ENCODE data around the gene PODNL1.

The PODNL1 gene

DNA sequence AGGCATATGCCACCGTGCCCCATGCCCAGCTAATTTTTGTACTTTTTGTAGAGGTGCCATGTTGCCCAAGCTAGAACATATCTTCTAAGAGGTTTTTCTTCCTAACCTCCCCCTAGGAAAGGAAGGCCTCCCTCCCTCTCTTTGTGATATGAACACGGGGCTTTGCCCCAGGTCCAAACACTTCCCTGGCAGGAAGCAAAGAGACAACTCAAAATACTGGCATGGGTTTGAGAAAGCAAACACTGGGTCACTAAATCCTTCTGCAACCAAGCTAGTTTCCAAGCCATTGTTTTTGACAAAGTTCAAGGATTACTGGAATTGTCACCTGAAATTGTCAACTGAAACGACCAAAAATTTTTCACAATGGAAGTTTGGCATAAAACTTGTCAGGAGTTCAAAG is 23.4 kb downstream of the PODNL1 start:
- no peaks in the 10 kb centered on the region for H3K9me3 ChIP-seq (ENCODE audit: control insufficient read depth, insufficient read depth, low read length)
- no peaks in the 10 kb centered on the region for H4K20me1 ChIP-seq (ENCODE audit: control insufficient read depth, insufficient read depth, low read depth, low read length)
- no peaks in the 10 kb centered on the region for H3K4me1 ChIP-seq (ENCODE audit: control insufficient read depth, low read length)
- H3K27me3 ChIP-seq (ENCODE audit: control insufficient read depth, low read length): no peaks in the 10 kb centered on the region
- H3K4me2 ChIP-seq (ENCODE audit: low read length): no peak overlapping the region
- no peaks in the 10 kb centered on the region for H3F3A ChIP-seq (ENCODE audit: control insufficient read depth, insufficient read depth)
- TF ChIP-seq CTCF (IDR thresholded peaks at IDR 0.05; ENCODE audit: low read depth, low read length, poor library complexity, severe bottlenecking) (no peak), EZH2phosphoT487 (IDR thresholded peaks at IDR 0.05; ENCODE audit: borderline replicate concordance, low read length) (no peak)
- H3K79me2 ChIP-seq (ENCODE audit: control insufficient read depth, low read length): no peaks in the 10 kb centered on the region
- H3K36me3 ChIP-seq (ENCODE audit: control insufficient read depth, low read length): peaks cover 63% of the 10 kb centered on the region
- no peak overlapping the region for H3K27ac ChIP-seq (ENCODE audit: low read depth, low read length)
- no peak overlapping the region for H3K4me3 ChIP-seq (ENCODE audit: low read length)
- H3K9me2 ChIP-seq (replicated peaks; ENCODE audit: control insufficient read depth, low read length): no peaks in the 10 kb centered on the region

DNA sequence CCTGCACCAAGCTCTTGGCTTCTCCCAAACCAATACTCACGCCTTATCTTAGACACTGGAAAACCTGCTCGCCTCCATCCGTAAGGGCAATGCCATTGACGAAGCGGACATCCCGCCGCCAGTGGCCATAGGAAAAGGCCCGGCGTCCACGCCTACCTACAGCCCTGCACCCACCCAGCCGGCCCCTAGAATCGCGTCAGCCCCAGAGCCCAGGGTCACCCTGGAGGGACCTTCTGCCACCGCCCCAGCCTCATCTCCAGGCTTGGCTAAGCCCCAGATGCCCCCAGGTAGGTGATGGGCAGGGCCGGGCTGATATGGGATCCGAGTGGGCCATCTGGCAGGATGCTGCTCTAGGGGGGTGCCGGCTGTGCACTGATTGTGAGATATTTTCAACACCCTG is 24.9 kb downstream of the PODNL1 start:
- Histone ChIP-seq H3K27me3 (ENCODE audit: control insufficient read depth, low read length) (no peaks in the 10 kb centered on the region), H3F3A (ENCODE audit: control insufficient read depth, insufficient read depth) (no peaks in the 10 kb centered on the region), H3K9me3 (ENCODE audit: control insufficient read depth, insufficient read depth, low read length) (no peaks in the 10 kb centered on the region), H3K9me2 (replicated peaks; ENCODE audit: control insufficient read depth, low read length) (no peaks in the 10 kb centered on the region), H4K20me1 (ENCODE audit: control insufficient read depth, insufficient read depth, low read depth, low read length) (no peaks in the 10 kb centered on the region), H3K27ac (ENCODE audit: low read depth, low read length) (no peak overlapping the region), H3K4me1 (ENCODE audit: control insufficient read depth, low read length) (no peaks in the 10 kb centered on the region), H3K79me2 (ENCODE audit: control insufficient read depth, low read length) (no peaks in the 10 kb centered on the region), H3K4me2 (ENCODE audit: low read length) (no peak overlapping the region), H3K4me3 (ENCODE audit: low read length) (no peak overlapping the region), H3K36me3 (ENCODE audit: control insufficient read depth, low read length) (peaks cover 54% of the 10 kb centered on the region)
- TF ChIP-seq CTCF (IDR thresholded peaks at IDR 0.05; ENCODE audit: low read depth, low read length, poor library complexity, severe bottlenecking) (no peak), EZH2phosphoT487 (IDR thresholded peaks at IDR 0.05; ENCODE audit: borderline replicate concordance, low read length) (no peak)

- Histone ChIP-seq H3K4me2 (ENCODE audit: low read length) (no peak overlapping the region), H3F3A (ENCODE audit: control insufficient read depth, insufficient read depth) (no peaks in the 10 kb centered on the region), H3K9me3 (ENCODE audit: control insufficient read depth, insufficient read depth, low read length) (no peaks in the 10 kb centered on the region), H3K4me3 (ENCODE audit: low read length) (no peak overlapping the region), H3K9me2 (replicated peaks; ENCODE audit: control insufficient read depth, low read length) (no peaks in the 10 kb centered on the region), H3K79me2 (ENCODE audit: control insufficient read depth, low read length) (peaks cover 17% of the 10 kb centered on the region), H3K27me3 (ENCODE audit: control insufficient read depth, low read length) (no peaks in the 10 kb centered on the region), H3K27ac (ENCODE audit: low read depth, low read length) (no peak overlapping the region), H3K36me3 (ENCODE audit: control insufficient read depth, low read length) (peaks cover 29% of the 10 kb centered on the region), H4K20me1 (ENCODE audit: control insufficient read depth, insufficient read depth, low read depth, low read length) (no peaks in the 10 kb centered on the region), H3K4me1 (ENCODE audit: control insufficient read depth, low read length) (peaks cover 16% of the 10 kb centered on the region)
- TF ChIP-seq EZH2phosphoT487 (IDR thresholded peaks at IDR 0.05; ENCODE audit: borderline replicate concordance, low read length) (no peak), CTCF (IDR thresholded peaks at IDR 0.05; ENCODE audit: low read depth, low read length, poor library complexity, severe bottlenecking) (no peak)
Observed at GRCh38 chr19:13909430-13909829, 28.8 kb downstream of the PODNL1 start.

GRCh38 chr19:13908674-13909073 is 29.5 kb downstream of the PODNL1 start:
- Histone ChIP-seq H3K36me3 (ENCODE audit: control insufficient read depth, low read length) (peaks cover 29% of the 10 kb centered on the region), H4K20me1 (ENCODE audit: control insufficient read depth, insufficient read depth, low read depth, low read length) (no peaks in the 10 kb centered on the region), H3K27ac (ENCODE audit: low read depth, low read length) (no peak overlapping the region), H3K4me2 (ENCODE audit: low read length) (no peak overlapping the region), H3K4me1 (ENCODE audit: control insufficient read depth, low read length) (peaks cover 18% of the 10 kb centered on the region), H3K27me3 (ENCODE audit: control insufficient read depth, low read length) (no peaks in the 10 kb centered on the region), H3K4me3 (ENCODE audit: low read length) (no peak overlapping the region), H3F3A (ENCODE audit: control insufficient read depth, insufficient read depth) (no peaks in the 10 kb centered on the region), H3K9me2 (replicated peaks; ENCODE audit: control insufficient read depth, low read length) (no peaks in the 10 kb centered on the region), H3K9me3 (ENCODE audit: control insufficient read depth, insufficient read depth, low read length) (no peaks in the 10 kb centered on the region), H3K79me2 (ENCODE audit: control insufficient read depth, low read length) (peaks cover 17% of the 10 kb centered on the region)
- no peak for TF ChIP-seq CTCF (IDR thresholded peaks at IDR 0.05; ENCODE audit: low read depth, low read length, poor library complexity, severe bottlenecking)
- no peak for TF ChIP-seq EZH2phosphoT487 (IDR thresholded peaks at IDR 0.05; ENCODE audit: borderline replicate concordance, low read length)
